Glomerular endothelial cell (primary cell): Measurements from ENCODE around the gene RAPGEF4. TPM values are rescaled to one million over a fixed set of nuclear protein-coding genes. Genes with fewer than 3 reads are reported as not detected.
"Not testable (repeated sequence)": the region's sequence is repeated elsewhere in the genome, so short reads cannot be mapped to it uniquely, and the experiment has no call there.

Experiments
- DNase-seq: peaks from one replicate; pipeline ENCODE4 v3.0.0-alpha.2; 2011; ENCODE audit warnings: low read depth, low spot score; ENCODE audit errors: extremely low read depth
- total RNA-seq: library from RNA; depleted of rRNA; stranded (reverse); fragments of >200 nt; gene quantifications from 2 replicates; pipeline ENCODE4 v1.2.3, GENCODE V29; 2015

The RAPGEF4 gene
- total RNA-seq, 1 donor from 2014 or later, result 5.1 TPM

DNA sequence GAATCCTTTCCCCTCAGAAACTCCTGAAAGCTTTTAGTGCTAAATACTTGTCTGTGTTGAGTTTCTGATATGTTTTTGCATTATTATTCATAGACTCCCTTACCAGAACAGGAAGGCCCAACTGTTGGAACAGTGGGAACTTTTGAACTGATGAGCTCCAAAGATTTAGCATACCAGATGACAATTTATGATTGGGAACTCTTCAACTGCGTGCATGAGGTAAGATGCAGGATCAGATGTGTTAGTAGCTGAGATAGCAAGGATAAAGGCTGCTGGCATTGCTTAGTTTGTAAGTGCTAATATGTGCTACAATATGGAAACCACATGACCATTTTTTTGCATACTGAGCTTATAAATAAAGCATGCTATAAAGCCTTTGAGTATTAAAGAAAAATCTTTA, 290.8 kb downstream of the RAPGEF4 start:
- no peak for DNase-seq

DNA sequence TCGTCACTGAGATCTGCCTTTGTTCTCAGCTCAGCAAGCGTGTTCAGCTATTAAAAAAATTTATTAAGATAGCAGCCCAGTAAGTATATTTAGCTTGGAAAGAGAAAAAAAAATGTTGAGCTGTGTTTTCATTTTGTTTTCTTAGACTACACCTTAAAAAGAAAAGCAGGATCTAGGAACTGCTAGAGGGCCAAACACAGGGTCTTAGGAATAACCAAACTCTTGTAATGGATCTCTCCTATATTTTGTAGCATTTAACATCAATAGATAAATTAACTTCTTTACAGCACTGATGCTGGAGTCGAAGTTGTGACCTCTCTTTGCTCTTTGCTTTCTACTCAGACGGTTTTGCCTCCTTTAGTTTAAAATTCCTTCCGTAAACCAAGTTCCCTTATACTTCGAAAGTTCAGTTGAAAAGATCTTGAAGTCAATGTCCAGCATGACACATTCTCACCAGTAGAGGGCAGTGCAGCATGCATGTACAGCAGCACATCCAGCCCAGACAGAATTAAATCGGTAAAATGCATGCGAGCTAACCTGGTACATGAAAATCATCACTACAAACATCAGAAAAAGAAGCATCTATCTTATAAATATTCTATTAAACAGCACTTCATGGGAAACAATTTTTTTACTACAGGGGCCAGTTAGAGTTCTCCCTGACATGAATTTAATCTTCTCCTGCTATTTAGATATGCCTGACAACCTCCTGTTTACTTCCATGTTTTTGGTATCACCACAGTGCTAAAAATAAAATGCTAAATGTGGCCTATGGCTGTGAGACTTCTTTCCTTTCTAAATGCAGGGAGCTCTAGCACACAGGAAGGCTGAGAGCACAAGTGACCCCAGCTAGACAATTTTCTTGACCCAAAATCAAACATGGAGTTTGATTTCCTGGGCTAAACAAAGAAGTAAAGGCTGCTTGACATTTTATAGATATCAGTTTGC, 291.8 kb downstream of the RAPGEF4 start:
- DNase-seq, result peak; percentile 80

DNA sequence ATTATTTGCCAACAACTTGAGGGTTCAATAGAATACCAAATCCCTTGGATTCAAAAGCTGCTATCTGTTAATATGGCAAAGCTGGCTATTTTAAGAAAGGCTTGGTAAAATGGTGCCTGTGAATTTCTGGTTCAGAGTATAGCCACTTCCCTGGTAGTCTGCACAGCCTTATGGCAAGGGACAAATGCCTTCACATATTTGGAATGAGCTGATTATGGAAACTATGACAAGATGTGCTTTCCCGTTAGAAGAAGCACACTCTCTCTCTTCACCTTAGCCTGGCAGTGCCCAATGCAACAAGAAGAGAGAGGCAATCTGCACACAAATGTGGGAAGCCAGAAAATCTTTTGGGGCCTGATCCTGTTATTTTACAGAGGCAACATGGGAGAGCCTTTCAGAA, 292.5 kb downstream of the RAPGEF4 start:
- DNase-seq, result no peak

DNA sequence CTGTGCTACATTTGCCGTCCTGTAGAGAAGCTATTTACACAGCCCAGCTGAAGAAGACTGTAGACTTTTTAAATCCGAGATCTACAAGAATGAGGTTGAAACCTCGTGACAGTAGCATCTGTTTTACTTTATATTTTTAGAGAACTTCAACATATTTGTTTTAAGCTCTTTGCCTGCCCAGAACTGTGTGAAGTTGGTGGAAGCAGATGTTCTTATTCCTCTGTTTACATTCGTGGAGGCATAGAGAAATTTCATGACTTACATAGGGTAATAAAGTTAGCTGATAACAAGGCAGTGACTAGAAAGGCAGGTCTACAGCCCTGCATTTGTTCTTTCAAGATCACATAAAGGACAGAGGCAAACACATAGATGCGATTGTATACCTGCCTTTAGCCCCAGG, 293.0 kb downstream of the RAPGEF4 start:
- no peak for DNase-seq

DNA sequence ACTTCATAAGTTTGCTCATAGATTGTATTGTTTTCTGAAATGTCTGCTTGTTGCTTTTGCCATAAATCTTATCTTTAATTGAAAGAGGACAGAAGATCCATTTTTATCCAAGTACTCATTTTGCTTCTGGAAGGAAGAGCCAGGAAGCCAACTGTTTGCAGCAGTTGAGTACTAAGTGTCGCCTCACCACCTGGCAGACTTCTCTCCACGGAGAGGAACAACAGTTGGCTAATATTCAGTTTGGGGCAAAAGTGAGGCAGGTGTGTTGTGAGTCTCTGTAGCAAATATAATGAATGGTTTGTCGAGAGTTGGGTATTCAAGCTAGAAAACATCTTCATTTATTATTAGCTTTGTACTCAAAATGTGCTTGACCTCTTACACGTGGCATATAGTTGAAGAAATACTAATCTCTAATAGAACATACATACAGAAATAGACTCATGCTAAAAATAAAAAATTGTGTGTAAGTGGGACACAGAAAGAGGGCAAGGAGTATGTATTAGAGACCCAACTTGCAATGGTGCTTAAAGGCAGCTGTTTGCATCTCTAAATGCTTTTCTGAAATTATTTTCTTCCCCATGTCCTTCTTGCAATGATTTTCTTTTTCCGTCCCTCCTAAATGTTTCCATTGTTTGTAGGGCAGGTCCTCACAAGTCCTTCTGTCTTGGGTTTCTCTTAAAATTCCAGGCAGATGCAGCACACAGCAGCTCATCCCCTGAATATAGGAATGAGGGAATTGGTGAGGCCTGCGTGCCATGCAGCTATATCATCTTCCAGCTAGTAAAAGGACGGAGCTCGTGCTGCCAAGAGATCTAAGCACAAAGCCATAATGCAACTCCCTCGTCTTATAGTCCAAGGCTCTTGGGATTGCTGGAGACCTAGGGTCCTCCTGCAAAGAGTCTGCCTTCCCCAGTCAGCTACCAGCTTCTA, 295.2 kb downstream of the RAPGEF4 start:
- no peak for DNase-seq

DNA sequence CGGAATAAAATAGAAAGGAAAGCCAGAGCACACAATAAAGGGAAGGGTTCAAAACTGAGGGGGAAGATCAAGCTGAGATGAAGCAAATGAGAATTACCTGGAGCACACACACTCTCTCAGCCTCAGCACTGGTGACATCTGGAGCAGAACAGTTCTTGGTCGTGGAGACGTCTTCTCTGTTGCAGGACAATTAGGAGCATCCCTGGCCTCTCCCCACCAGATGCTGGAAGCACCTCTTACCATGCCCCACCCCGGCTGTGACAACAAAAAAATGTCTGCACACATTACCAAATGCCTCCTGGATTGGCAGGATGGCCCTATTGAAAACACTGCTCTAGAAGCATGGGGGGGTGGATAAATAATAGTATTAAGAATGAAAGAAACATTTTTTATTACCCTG, 296.4 kb downstream of the RAPGEF4 start:
- DNase-seq, result no peak

DNA sequence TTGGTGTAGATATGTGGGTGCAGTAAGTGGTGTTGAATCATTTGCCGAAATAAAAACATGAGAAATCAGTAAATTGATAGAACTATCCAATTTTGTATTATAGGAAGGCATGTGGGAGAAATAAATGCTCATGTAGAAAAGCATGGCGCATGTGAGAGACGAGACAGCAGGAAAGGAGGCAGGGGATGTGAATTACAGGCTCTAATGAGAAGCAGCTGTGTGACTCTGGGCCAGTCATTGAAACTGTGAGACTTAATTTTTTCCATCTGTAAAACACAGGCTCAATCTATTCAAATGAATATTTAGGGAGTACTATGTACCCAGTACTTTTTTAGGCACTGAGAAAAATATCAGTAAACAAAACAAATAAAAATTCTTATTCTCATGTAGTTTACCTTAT, 297.4 kb downstream of the RAPGEF4 start:
- no peak for DNase-seq

DNA sequence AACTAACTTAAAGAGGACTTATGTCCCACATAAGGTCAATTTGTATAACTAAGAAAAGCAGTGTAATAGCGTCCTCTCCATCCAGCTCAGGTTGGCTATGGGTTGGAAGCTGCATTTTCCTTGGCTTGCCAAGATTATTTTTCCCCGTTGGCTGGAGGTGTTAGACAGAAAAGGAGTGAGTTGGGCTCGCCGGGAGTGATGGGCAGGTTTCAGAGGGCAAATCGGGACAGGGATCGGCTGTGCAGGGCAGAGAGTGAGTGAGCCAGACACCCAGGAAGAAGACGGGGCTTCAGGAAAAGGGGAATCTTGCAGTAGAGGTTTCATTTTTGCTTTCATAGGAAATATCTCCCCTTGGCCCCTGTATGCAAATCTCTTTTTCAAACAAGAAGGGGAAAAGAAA, 298.5 kb downstream of the RAPGEF4 start:
- DNase-seq, result no peak

DNA sequence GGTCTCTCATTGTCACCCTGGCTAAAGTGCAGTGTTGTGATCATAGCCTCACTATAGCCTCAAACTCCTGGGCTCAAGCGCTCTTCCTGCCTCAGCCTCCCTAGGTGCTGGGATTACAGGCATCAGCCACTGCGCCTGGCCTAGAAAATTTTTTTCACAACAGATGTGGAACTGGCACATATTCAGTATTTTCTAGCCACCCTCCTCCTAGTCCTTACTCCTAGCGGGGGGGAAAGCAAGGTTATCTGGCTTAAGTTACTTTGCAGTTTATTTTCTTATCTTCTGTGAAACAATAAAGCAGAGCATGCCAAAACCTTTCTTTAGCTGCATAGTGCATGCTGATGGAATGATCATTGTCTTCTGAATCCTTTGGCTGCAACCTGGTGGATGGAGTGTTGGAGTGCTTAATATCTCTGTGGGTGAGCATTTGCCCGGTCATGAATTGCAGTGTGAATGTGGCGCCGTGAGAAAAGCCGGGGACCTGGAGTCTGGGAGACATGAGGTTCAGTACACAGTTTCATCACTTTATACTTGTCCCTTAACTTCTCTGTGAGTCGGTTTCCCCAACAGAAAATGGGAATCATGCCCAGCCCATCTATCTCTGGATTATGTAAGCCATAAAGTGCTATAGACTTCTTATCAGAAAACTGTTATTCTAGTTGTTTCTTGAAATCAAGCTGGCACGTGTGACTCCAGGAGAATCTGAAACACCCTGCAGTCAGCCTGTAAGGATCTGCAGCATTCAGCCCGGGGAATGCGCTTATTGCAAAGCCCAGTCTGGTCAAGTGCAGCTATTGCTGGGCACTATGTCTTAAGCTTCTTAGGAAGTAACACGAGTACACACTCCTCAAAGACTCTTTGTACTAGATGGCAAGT, 301.8 kb downstream of the RAPGEF4 start:
- DNase-seq, result no peak

DNA sequence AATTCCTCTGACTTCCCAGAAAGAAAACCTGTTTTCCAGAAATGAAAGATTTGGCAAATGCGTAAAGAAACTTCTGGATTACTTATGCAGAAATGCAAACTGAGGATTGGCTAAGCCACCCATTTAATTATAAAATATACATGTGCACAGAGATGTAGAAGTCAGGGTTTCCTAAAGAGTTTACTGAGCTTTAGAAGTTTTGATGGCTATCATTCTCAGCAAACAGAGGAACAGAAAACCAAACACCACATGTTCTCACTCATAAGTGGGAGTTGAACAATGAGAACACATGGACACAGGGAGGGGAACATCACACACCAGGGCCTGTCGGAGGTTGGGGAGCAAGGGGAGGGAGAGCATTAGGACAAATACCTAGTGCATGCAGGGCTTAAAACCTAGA, 302.6 kb downstream of the RAPGEF4 start:
- DNase-seq, result not testable (repeated sequence)

DNA sequence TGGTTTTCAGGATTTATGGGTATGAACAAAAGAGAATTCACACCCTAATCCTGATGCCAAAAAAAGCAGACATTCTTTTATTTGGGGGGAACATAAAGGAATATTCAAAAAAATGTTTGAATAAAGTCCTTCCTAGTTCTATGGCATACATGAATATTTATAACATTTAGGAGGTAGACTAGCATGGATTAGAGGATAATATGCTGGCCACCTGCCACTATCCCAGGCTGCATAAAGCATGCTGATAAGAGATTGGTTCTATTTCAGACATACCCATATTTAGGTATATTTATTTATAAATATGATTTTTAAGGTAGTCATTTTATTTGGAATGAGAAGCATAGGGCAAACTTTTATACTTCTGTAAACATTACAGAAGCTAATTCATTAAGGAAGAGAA, 305.1 kb downstream of the RAPGEF4 start:
- DNase-seq, result no peak

DNA sequence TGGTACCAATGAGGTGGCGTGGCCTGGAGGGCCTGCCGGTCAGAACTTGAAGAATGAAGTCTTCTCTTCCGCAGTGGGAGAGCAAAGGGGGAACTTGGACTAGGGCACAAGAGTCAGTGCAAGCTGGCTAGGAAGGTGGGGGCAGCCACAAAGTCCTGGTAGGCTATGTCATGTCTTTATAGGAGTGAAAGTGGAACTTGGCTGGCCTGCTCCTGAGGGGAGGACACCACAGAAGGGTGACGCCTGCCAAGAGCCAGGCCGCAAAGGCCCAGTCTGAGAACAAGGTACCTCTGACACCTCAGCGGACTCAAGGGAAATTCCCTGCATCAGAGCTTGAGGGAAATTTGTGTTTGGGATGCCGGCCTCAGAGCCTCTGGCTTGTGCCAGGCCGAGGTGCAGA, 307.8 kb downstream of the RAPGEF4 start:
- no peak for DNase-seq

DNA sequence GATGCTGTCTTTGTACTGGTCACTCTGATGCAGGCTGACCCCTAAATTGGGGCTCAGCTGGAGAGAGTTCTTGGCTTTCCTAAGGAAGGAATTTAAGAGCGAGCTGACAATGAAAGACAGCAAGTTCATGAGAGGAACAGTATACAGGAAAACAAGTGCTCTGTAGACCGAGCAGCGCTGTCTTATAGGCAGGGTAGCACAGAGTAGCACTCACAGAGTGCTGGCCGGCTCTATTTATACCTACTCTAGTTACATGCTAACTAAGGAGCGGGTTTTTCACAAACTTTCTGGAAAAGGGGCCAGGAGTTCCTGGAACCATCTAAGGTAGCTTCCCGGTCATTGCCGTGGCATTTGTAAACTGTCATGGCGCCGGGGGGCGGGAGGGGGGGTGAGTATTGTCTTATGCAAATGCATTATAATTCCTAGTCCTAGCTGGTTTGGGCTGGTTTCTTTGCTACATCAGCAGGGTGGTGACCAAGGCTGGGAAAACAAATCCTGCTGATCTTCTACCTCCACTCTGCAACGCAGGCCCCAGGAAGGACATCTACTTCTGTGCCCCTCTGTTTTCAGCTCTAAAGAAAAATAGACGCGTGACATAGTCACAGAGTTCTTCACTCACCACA, 308.4 kb downstream of the RAPGEF4 start:
- no peak for DNase-seq

DNA sequence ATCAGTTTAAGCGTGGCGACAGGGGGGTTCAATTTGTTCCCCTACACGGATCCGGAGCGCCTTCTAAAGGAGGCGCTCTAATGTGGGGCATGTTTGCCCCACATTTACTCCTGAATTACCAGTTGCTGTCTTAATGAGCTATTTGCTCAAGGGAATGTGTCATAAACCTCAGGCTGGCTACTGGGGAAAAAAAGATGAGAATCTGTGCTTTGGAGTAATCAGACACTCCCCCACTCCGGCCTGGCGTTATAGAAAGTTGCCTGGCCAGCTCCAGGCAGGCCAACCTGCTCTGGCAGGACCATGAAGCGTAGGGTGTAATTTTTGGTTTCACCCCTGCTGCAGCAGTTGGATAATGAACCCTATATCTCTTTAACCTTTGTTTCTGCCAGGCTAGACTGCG, 309.0 kb downstream of the RAPGEF4 start:
- no peak for DNase-seq

DNA sequence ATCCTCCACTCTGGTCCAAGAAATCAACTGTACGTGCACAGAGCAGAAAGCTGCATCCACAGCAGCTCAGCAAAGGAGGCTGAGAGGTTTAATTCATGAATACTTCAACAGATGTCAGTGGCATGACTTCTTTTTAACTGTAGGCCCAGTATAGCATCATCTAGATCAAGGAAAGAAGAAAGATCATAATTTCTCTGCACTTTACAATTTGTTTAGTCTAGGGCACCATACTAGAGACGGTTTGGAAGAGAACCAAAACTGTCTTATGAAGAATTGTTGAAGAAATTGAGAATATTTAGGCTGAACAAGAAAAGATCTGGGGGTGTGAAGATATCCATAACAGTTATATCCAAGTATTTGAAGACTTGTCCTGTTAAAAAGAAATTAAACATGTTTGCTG, 309.5 kb downstream of the RAPGEF4 start:
- no peak for DNase-seq

DNA sequence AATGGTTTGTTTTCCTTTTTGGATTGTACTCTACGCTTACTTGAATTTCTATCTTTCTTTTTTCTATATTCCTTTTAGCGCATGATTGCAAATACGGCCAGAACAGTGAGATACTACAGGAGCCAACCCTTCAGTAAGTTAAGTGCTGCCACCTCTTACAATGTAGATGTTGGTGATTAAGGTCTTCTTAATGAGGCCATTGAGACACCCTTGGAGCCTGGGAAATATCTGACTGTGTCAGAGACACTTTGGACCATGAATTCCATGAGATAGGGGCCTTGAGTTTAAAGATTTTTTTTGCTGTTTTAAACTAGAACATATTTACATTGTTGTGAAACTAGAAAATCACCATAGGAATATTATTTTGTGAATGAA, 312.9 kb downstream of the RAPGEF4 start:
- no peak for DNase-seq

DNA sequence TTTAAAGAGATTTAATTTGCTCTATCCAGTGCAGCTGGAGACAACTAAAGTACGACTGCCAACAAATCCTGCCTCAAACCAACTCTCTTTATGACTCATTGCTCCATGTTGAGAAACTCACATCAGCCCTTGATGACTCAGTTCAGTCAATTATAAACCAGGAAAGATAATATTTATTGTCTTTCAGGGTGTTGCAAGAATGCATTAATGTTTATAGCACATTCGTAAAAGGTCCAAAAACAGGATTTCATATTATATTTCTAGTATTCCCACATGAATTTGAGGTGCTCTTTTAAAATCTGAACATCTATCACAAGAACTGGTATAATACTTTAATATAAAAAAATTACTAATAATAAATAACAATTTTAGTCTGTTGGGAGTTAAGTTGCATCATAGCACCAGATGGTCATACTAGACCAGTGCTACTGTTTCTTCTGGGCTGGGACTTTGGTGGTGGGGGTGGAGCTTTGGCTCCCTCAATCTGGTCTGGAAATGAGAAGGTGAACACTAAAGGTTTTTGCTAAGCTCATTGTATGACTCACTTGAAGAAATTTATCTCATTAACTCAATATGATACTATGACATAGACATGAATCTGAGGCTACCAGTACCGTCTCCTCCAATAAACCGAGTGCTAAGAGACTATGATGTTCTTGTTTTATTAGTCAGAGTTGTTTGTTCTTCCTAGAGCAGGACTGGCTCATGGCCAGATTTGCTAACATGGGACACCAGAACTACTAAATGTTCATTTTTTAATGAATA, 313.4 kb downstream of the RAPGEF4 start:
- peak; percentile 71 for DNase-seq

DNA sequence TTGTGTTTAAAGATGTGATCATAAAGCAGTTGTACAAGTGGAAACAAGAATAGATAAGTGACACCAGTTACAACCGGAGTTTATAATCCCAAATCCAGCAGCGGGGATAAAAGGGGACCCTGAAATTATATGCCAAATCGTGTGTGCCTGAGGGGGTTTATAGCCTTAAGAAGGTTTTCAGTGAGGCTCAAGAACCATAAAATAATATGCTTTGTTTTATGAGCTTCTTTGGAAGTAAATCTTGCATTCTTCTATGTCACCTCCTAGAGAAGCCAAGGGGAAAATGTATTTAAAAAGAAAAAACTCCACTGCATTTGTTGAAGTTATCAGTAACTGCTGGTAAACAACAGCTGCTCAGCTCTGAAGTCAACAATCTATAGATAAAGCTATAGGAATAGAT, 314.2 kb downstream of the RAPGEF4 start:
- DNase-seq, result no peak

DNA sequence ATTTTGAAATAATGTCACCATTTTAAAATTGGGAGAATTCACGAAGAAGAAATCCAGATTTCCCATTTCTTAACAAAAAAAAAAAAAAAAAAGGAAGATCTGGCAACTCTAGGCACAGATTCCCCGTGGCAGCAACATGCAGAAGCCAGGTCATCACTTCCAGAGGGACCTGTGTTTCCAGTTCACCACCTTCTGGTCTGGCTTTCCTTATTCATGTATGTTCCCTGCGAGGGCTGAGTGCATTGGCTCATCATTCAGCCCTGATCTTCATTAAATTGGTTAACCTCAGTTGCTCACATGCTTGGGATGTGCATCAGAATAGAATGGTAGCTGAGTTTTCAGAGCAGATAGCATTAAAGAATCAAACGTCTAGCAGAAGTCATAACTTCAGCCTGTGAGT, 315.0 kb downstream of the RAPGEF4 start:
- no peak for DNase-seq
